Measurements from ENCODE around the gene SRRT. TPM values are rescaled to one million over a fixed set of nuclear protein-coding genes. Genes with fewer than 3 reads are reported as not detected.

The SRRT gene, protein sequence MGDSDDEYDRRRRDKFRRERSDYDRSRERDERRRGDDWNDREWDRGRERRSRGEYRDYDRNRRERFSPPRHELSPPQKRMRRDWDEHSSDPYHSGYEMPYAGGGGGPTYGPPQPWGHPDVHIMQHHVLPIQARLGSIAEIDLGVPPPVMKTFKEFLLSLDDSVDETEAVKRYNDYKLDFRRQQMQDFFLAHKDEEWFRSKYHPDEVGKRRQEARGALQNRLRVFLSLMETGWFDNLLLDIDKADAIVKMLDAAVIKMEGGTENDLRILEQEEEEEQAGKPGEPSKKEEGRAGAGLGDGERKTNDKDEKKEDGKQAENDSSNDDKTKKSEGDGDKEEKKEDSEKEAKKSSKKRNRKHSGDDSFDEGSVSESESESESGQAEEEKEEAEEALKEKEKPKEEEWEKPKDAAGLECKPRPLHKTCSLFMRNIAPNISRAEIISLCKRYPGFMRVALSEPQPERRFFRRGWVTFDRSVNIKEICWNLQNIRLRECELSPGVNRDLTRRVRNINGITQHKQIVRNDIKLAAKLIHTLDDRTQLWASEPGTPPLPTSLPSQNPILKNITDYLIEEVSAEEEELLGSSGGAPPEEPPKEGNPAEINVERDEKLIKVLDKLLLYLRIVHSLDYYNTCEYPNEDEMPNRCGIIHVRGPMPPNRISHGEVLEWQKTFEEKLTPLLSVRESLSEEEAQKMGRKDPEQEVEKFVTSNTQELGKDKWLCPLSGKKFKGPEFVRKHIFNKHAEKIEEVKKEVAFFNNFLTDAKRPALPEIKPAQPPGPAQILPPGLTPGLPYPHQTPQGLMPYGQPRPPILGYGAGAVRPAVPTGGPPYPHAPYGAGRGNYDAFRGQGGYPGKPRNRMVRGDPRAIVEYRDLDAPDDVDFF
- total RNA-seq: 29.3 and 32.0 TPM in 2 replicates
- polyA plus RNA-seq: 33.7 and 56.9 TPM in 2 replicates
- 68.3 and 107 TPM in 2 replicates for polyA plus RNA-seq (2012)
- polyA minus RNA-seq (ENCODE audit: low replicate concordance): 64.3 and 132 TPM in 2 replicates

GRCh38 chr7:100874577-100875355 lies at the start of gene SRRT:
Gene SRRT, plus strand, starts transcription at chr7:100875103. Its CDS starts 488 bp downstream, at chr7:100875591.
- Histone ChIP-seq H3K9me3 (ENCODE audit: control insufficient read depth, insufficient read depth, low read depth, low read length) (no peaks in the 10 kb centered on the region), H3K4me1 (ENCODE audit: control insufficient read depth, extremely low read depth, insufficient read depth, low read length) (peaks cover 6% of the 10 kb centered on the region), H3K79me2 (ENCODE audit: control insufficient read depth, insufficient read depth, low read length) (peaks cover 64% of the 10 kb centered on the region), H3K4me2 (ENCODE audit: extremely low read depth, insufficient read depth, low read length) (peak within 1 kb of the TSS; percentile 90), H3K27me3 (ENCODE audit: control insufficient read depth, insufficient read depth, low read length) (no peaks in the 10 kb centered on the region), H2AFZ (ENCODE audit: low read length) (peak within 1 kb of the TSS; percentile 62), H3K36me3 (ENCODE audit: control insufficient read depth, insufficient read depth, low read length) (peaks cover 27% of the 10 kb centered on the region), H3K9ac (ENCODE audit: insufficient read depth, low read length) (peak within 1 kb of the TSS; percentile 88), H4K20me1 (ENCODE audit: control insufficient read depth, extremely low read depth, insufficient read depth, low read length) (no peaks in the 10 kb centered on the region), H3K27ac (ENCODE audit: insufficient read depth, low read length) (peak within 1 kb of the TSS; percentile 92), H3K4me3 (replicated peaks in 1 of 4; ENCODE audit: control extremely low read depth in 1 of 4, insufficient read depth in 1 of 4, low read depth in 3 of 4, low read length in 4 of 4) (peak within 1 kb of the TSS; percentile 58 to 95 (median 94))
- peak; percentile 96 to 98 for DNase-seq (ENCODE audit: low read depth in 2 of 2)
- TF ChIP-seq, protein P1, sequence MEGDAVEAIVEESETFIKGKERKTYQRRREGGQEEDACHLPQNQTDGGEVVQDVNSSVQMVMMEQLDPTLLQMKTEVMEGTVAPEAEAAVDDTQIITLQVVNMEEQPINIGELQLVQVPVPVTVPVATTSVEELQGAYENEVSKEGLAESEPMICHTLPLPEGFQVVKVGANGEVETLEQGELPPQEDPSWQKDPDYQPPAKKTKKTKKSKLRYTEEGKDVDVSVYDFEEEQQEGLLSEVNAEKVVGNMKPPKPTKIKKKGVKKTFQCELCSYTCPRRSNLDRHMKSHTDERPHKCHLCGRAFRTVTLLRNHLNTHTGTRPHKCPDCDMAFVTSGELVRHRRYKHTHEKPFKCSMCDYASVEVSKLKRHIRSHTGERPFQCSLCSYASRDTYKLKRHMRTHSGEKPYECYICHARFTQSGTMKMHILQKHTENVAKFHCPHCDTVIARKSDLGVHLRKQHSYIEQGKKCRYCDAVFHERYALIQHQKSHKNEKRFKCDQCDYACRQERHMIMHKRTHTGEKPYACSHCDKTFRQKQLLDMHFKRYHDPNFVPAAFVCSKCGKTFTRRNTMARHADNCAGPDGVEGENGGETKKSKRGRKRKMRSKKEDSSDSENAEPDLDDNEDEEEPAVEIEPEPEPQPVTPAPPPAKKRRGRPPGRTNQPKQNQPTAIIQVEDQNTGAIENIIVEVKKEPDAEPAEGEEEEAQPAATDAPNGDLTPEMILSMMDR (conservative IDR thresholded peaks at IDR 0.05 in 1 of 2, IDR thresholded peaks at IDR 0.05 in 1 of 2; ENCODE audit: low read depth in 1 of 2, low read length in 2 of 2): peak; percentile 23 to 28
- TF ChIP-seq EZH2 (IDR thresholded peaks at IDR 0.05; ENCODE audit: low read length, missing control alignments): no peak

- peaks cover 27% of the 10 kb centered on the region for H3K79me2 ChIP-seq (ENCODE audit: control insufficient read depth, insufficient read depth, low read length)
- H3K4me1 ChIP-seq (ENCODE audit: control insufficient read depth, extremely low read depth, insufficient read depth, low read length): peaks cover 3% of the 10 kb centered on the region
- H3K27me3 ChIP-seq (ENCODE audit: control insufficient read depth, insufficient read depth, low read length): no peaks in the 10 kb centered on the region
- H4K20me1 ChIP-seq (ENCODE audit: control insufficient read depth, extremely low read depth, insufficient read depth, low read length): no peaks in the 10 kb centered on the region
- H3K36me3 ChIP-seq (ENCODE audit: control insufficient read depth, insufficient read depth, low read length): peaks cover 17% of the 10 kb centered on the region
- no peaks in the 10 kb centered on the region for H3K9me3 ChIP-seq (ENCODE audit: control insufficient read depth, insufficient read depth, low read depth, low read length)
- peak overlapping the region; percentile 8 for H3K27ac ChIP-seq (ENCODE audit: insufficient read depth, low read length)
- H2AFZ ChIP-seq (ENCODE audit: low read length): peak overlapping the region; percentile 10
- peak overlapping the region; percentile 60 for H3K4me2 ChIP-seq (ENCODE audit: extremely low read depth, insufficient read depth, low read length)
- DNase-seq (ENCODE audit: low read depth in 2 of 2): no peak
- H3K4me3 ChIP-seq (replicated peaks in 1 of 4; ENCODE audit: control extremely low read depth in 1 of 4, insufficient read depth in 1 of 4, low read depth in 3 of 4, low read length in 4 of 4): peak overlapping the region; percentile 87 to 88 (median 88)
- TF ChIP-seq EZH2 (IDR thresholded peaks at IDR 0.05; ENCODE audit: low read length, missing control alignments): no peak
- TF ChIP-seq, protein P1 (conservative IDR thresholded peaks at IDR 0.05 in 1 of 2, IDR thresholded peaks at IDR 0.05 in 1 of 2; ENCODE audit: low read depth in 1 of 2, low read length in 2 of 2): no peak
- H3K9ac ChIP-seq (ENCODE audit: insufficient read depth, low read length): no peak overlapping the region
Observed at GRCh38 chr7:100825215-100825671, 49.7 kb upstream of the SRRT start.

All from fibroblast of lung (primary cell).